Transverse colon (tissue), 4 donors: ENCODE measurements around the gene NBR1.

Experiments used
- EP300 ChIP-seq: sonication (generic); formaldehyde crosslinking; IDR thresholded peaks from one replicate; pipeline ENCODE4 v1.6.1; 2017; ENCODE audit warnings: antibody characterized with exemption, low read depth
- POLR2A ChIP-seq: fragments of 450-650 bp; IDR thresholded peaks from one replicate; pipeline ENCODE4 v1.6.1; 2016; ENCODE audit warnings: antibody characterized with exemption, mild to moderate bottlenecking, moderate library complexity
- POLR2AphosphoS5 ChIP-seq, 3 donors: sonication (generic); formaldehyde crosslinking; IDR thresholded peaks; one replicate each; pipeline ENCODE4 v1.6.1; 2016; ENCODE audit warnings: antibody characterized with exemption in 3 of 3
- TF ChIP-seq, protein P1 (sequence below), 5 experiments: fragments of 200-600 bp in 3 of 5; fragments of 450-650 bp in 2 of 5; sonication (generic) in 3 of 5; IDR thresholded peaks; 1 replicate in 2 of 5; 2 replicates in 3 of 5; pipeline ENCODE4 v1.5.1; 2016 to 2017; ENCODE audit warnings: antibody characterized with exemption in 5 of 5, inconsistent platforms in 3 of 5, mild to moderate bottlenecking in 2 of 5, moderate library complexity in 1 of 5

DNA sequence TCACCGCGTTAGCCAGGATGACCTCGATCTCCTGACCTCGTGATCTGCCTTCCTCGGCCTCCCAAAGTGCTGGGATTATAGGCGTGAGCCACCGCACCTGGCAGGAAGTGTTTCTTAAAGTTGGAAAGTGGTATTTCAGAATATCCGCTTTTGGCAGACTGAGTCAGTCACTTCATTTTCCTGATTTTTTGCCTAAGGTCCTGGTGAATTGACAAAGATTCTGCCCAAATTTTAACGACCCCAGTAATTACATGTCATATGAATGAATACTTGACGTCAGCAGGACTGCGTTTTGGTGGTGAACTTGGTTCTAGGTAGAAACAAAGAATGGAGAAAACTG, 41.4 kb upstream of the NBR1 start:
- TF ChIP-seq POLR2A (no peak), POLR2AphosphoS5 (IDR thresholded peaks at IDR 0.05) (no peak), EP300 (no peak)
- TF ChIP-seq, protein P1, sequence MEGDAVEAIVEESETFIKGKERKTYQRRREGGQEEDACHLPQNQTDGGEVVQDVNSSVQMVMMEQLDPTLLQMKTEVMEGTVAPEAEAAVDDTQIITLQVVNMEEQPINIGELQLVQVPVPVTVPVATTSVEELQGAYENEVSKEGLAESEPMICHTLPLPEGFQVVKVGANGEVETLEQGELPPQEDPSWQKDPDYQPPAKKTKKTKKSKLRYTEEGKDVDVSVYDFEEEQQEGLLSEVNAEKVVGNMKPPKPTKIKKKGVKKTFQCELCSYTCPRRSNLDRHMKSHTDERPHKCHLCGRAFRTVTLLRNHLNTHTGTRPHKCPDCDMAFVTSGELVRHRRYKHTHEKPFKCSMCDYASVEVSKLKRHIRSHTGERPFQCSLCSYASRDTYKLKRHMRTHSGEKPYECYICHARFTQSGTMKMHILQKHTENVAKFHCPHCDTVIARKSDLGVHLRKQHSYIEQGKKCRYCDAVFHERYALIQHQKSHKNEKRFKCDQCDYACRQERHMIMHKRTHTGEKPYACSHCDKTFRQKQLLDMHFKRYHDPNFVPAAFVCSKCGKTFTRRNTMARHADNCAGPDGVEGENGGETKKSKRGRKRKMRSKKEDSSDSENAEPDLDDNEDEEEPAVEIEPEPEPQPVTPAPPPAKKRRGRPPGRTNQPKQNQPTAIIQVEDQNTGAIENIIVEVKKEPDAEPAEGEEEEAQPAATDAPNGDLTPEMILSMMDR (IDR thresholded peaks at IDR 0.05) = no peak
